ENCODE results near the gene LYRM4. TPM values are rescaled to one million over a fixed set of nuclear protein-coding genes. Genes with fewer than 3 reads are reported as not detected.

Gene LYRM4
- total RNA-seq, 4 donors from 2014 or later: 6.3 to 13.7 (median 7.8) TPM

- TF ChIP-seq, protein P1, sequence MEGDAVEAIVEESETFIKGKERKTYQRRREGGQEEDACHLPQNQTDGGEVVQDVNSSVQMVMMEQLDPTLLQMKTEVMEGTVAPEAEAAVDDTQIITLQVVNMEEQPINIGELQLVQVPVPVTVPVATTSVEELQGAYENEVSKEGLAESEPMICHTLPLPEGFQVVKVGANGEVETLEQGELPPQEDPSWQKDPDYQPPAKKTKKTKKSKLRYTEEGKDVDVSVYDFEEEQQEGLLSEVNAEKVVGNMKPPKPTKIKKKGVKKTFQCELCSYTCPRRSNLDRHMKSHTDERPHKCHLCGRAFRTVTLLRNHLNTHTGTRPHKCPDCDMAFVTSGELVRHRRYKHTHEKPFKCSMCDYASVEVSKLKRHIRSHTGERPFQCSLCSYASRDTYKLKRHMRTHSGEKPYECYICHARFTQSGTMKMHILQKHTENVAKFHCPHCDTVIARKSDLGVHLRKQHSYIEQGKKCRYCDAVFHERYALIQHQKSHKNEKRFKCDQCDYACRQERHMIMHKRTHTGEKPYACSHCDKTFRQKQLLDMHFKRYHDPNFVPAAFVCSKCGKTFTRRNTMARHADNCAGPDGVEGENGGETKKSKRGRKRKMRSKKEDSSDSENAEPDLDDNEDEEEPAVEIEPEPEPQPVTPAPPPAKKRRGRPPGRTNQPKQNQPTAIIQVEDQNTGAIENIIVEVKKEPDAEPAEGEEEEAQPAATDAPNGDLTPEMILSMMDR (IDR thresholded peaks at IDR 0.05): no peak
- TF ChIP-seq POLR2A (IDR thresholded peaks at IDR 0.05): no peak
- Histone ChIP-seq H3K4me3 (no peak overlapping the region), H3K9me3 (no peaks in the 10 kb centered on the region), H3K36me3 (no peaks in the 10 kb centered on the region), H3K4me1 (peaks cover 0 to 6% (median 0%) of the 10 kb centered on the region in 4 donors), H3K27me3 (no peaks in the 10 kb centered on the region), H3K27ac (no peak overlapping the region)
- DNase-seq: no peak
Measured at GRCh38 chr6:5175635-5176034, 85.1 kb downstream of the LYRM4 start.

GRCh38 chr6:5174756-5175549 is 85.8 kb downstream of the LYRM4 start:
- Histone ChIP-seq H3K4me3 (no peak overlapping the region), H3K27ac (peak overlapping the region in 2 of 4 donors; percentile 19 to 47), H3K36me3 (no peaks in the 10 kb centered on the region), H3K4me1 (peaks cover 0 to 6% (median 0%) of the 10 kb centered on the region in 4 donors), H3K9me3 (no peaks in the 10 kb centered on the region), H3K27me3 (no peaks in the 10 kb centered on the region)
- no peak for DNase-seq
- TF ChIP-seq, protein P1 (IDR thresholded peaks at IDR 0.05): peak in 1 of 6 experiments; percentile 11
- no peak for TF ChIP-seq POLR2A (IDR thresholded peaks at IDR 0.05)

DNA sequence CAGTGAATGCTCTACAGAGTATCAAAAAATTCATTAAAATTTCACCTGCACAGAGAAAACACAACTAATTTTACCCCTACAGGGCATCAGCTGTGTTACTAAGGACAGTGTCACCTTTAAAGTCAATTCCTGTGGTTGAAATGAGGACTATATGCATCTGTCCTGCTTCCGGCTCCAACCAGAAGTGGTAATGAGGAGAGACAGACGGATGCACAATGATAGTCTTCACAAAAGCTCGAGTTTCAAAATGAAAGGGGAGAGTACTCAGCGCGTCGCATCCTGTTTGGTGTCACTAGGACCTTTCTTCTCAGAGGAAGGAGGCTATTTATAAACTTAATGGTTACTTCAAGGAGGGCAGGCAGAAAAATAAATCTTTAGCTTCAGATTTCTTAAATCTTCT is 86.5 kb downstream of the LYRM4 start:
- H3K36me3 ChIP-seq: no peaks in the 10 kb centered on the region
- no peaks in the 10 kb centered on the region for H3K9me3 ChIP-seq
- H3K27ac ChIP-seq: peak overlapping the region in 2 of 4 donors; percentile 19 to 47
- peak overlapping the region in 1 of 4 donors; percentile 4 for H3K4me3 ChIP-seq
- peaks cover 0 to 6% (median 0%) of the 10 kb centered on the region in 4 donors for H3K4me1 ChIP-seq
- H3K27me3 ChIP-seq: no peaks in the 10 kb centered on the region
- TF ChIP-seq, protein P1 (IDR thresholded peaks at IDR 0.05): no peak
- TF ChIP-seq POLR2A (IDR thresholded peaks at IDR 0.05): no peak
- peak in 2 of 3 donors; percentile 60 to 72 for DNase-seq

- TF ChIP-seq POLR2A (IDR thresholded peaks at IDR 0.05): no peak
- TF ChIP-seq, protein P1 (IDR thresholded peaks at IDR 0.05): no peak
- peak overlapping the region in 2 of 4 donors; percentile 14 to 47 for H3K27ac ChIP-seq
Measured at GRCh38 chr6:5173810-5174209, 86.9 kb downstream of the LYRM4 start.

DNA sequence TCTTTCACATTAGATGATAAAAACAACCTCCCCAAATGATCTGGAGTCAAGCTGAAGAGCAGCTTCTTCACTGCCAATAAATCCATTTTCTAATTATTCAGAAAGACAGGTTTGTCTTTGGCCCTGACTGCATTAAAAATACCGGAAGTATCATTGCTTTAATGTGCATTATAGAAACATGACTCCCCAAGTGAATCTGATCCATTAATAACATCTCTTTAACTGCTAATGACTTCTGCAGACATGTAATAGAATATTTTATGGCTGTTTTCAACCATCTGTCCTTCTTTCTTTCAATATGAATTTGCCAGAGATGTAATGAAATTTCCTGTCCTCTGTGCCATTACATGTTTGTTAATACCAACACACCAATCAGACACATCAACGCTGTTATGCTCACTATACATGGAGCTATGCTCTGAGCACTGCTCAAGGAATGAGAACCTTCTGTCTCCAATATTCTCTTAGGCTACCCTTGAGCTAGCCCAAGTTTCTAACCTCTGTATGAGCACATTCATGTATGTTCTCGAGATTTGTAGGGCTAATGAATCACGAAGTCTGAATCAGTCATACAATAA is 87.8 kb downstream of the LYRM4 start:
- DNase-seq: no peak
- H3K9me3 ChIP-seq: no peaks in the 10 kb centered on the region

More at GRCh38 chr6:5173810-5174209, 86.9 kb downstream of the LYRM4 start:
- no peaks in the 10 kb centered on the region for H3K27me3 ChIP-seq
- H3K36me3 ChIP-seq: no peaks in the 10 kb centered on the region
- DNase-seq: no peak
- peaks cover 0 to 6% (median 0%) of the 10 kb centered on the region in 4 donors for H3K4me1 ChIP-seq
- H3K4me3 ChIP-seq: no peak overlapping the region
- H3K9me3 ChIP-seq: no peaks in the 10 kb centered on the region

More for the DNA sequence above, 87.8 kb downstream of the LYRM4 start:
- Histone ChIP-seq H3K36me3 (no peaks in the 10 kb centered on the region), H3K4me3 (no peak overlapping the region), H3K4me1 (peaks cover 0 to 6% (median 0%) of the 10 kb centered on the region in 4 donors), H3K27ac (no peak overlapping the region), H3K27me3 (no peaks in the 10 kb centered on the region)
- TF ChIP-seq, protein P1 (IDR thresholded peaks at IDR 0.05): no peak
- no peak for TF ChIP-seq POLR2A (IDR thresholded peaks at IDR 0.05)
